Stimulated activated CD8-positive, alpha-beta memory T cell treated with anti-CD3 and anti-CD28 coated beads, Interleukin-12 subunit alpha, Interleukin-12 subunit beta, amount 100 ng/mL, for 4 hours (primary cell): ENCODE results near the gene MAN1A1.

Source experiments
- DNase-seq: peaks from one replicate; pipeline ENCODE4 v3.0.0-alpha.2; 2020; ENCODE audit warnings: low read depth

MAN1A1 gene

GRCh38 chr6:119269266-119270103 lies 80.1 kb downstream of the MAN1A1 start:
- no peak for DNase-seq

- no peak for DNase-seq
These were observed 82.2 kb downstream of the MAN1A1 start for GRCh38 chr6:119267126-119267905.

GRCh38 chr6:119264854-119265397 lies 84.6 kb downstream of the MAN1A1 start:
- DNase-seq: no peak

- DNase-seq: no peak
These were observed 86.9 kb downstream of the MAN1A1 start for GRCh38 chr6:119262612-119263011.

- DNase-seq: no peak
These were observed 87.6 kb downstream of the MAN1A1 start for GRCh38 chr6:119261944-119262284.

- no peak for DNase-seq
These were observed 90.5 kb downstream of the MAN1A1 start for GRCh38 chr6:119259027-119259426.

GRCh38 chr6:119257726-119258125 lies 91.8 kb downstream of the MAN1A1 start:
- no peak for DNase-seq

GRCh38 chr6:119256978-119257462 lies 92.5 kb downstream of the MAN1A1 start:
- no peak for DNase-seq

GRCh38 chr6:119256392-119256791 lies 93.2 kb downstream of the MAN1A1 start:
- no peak for DNase-seq

GRCh38 chr6:119255492-119255891 lies 94.1 kb downstream of the MAN1A1 start:
- no peak for DNase-seq

GRCh38 chr6:119250036-119250435 lies 99.5 kb downstream of the MAN1A1 start:
- DNase-seq: no peak

GRCh38 chr6:119249319-119249718 lies 100.2 kb downstream of the MAN1A1 start:
- DNase-seq: no peak

- DNase-seq: no peak
These were observed 102.1 kb downstream of the MAN1A1 start for GRCh38 chr6:119247504-119247903.

- DNase-seq: no peak
These were observed 105.9 kb downstream of the MAN1A1 start for GRCh38 chr6:119243657-119244056.

- no peak for DNase-seq
These were observed 106.5 kb downstream of the MAN1A1 start for GRCh38 chr6:119243037-119243436.

GRCh38 chr6:119241540-119242309 lies 107.8 kb downstream of the MAN1A1 start:
- DNase-seq: no peak

- no peak for DNase-seq
These were observed 108.5 kb downstream of the MAN1A1 start for GRCh38 chr6:119241111-119241465.

- DNase-seq: no peak
These were observed 109.1 kb downstream of the MAN1A1 start for GRCh38 chr6:119240257-119241110.

- DNase-seq: no peak
These were observed 112.3 kb downstream of the MAN1A1 start for GRCh38 chr6:119237177-119237715.

- no peak for DNase-seq
These were observed 114.6 kb downstream of the MAN1A1 start for GRCh38 chr6:119234941-119235340.

- no peak for DNase-seq
These were observed 115.1 kb downstream of the MAN1A1 start for GRCh38 chr6:119234457-119234856.
